Suppressor macrophage treated with lipopolysaccharide for 4 hours (primary cell): ENCODE data around the gene RBM39.
"Not testable (repeated sequence)": the region's sequence is repeated elsewhere in the genome, so short reads cannot be mapped to it uniquely, and the experiment has no call there.

Experiments
- DNase-seq: peaks from one replicate; pipeline ENCODE4 v3.0.0-alpha.2; 2020

Gene RBM39

DNA sequence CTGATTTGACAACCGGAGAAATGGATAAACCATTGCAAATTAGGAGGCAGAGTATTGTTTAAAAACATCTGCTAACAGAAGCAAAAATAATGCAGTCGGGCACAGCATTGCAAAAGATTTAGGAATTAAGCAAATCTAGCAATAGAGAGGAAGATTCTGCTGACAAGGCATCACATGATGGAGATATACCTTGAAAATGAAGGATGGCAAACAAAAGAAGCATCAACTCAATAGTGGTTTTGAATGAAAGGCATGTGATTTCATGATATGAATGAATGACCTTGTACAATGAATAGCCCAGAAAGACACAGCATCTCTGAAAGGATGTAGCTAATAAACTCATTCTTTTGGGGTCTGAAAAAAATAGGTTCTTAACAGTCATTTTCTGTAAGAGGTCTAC, 8.6 kb upstream of the RBM39 start:
- DNase-seq: no peak

DNA sequence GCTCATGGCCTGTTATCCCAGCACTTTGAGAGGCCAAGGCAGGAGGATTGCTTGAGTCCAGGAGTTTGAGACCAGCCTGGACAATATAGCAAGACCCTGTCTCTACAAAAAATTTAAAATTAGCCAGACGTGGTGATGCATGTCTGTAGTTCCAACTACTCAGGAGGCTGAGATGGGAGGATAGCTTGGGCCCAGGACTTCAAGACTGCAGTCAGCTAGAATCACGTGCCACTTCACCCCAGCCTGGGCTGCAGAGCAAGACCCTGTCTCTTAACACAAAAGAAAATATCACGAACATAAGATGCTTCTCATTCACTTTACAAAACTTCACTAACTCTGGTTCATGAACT, 2.4 kb upstream of the RBM39 start:
- not testable (repeated sequence) for DNase-seq

DNA sequence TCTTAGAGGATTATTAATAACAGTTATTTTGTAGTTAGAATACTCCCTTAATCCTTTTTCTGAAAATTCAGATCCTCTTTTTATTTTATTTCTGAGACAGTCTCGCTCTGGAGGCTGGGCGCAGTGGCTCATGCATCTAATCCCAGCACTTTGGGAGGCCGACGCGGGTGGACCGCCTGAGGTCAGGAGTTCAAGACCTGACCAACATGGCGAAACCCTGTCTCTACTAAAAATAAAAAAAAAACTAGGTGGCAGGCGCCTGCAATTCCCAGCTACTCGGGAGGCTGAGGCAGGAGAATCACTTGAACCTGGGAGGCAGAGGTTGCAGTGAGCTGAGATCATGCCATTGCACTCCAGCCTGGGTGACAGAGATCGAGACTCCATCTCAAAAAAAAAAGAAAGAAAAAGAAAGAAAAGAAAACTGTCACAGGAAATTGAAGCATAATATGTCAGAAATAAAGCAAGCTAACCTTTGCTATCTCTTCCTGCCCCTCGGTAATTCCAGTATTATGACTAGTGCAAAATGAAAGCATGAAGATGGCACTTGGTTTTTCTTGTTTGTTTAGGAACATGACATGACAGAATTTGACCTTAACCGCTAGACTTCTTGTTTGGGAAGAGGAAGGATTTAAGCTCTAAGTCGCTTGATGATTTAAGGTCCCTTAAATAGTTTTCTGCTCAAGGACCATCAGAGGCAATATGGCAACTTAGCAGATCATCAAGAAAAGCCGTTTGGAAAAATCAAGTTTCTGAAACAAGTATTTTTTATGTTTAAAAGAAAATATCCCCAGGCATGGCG, 1.8 kb upstream of the RBM39 start:
- DNase-seq: peak; percentile 82

DNA sequence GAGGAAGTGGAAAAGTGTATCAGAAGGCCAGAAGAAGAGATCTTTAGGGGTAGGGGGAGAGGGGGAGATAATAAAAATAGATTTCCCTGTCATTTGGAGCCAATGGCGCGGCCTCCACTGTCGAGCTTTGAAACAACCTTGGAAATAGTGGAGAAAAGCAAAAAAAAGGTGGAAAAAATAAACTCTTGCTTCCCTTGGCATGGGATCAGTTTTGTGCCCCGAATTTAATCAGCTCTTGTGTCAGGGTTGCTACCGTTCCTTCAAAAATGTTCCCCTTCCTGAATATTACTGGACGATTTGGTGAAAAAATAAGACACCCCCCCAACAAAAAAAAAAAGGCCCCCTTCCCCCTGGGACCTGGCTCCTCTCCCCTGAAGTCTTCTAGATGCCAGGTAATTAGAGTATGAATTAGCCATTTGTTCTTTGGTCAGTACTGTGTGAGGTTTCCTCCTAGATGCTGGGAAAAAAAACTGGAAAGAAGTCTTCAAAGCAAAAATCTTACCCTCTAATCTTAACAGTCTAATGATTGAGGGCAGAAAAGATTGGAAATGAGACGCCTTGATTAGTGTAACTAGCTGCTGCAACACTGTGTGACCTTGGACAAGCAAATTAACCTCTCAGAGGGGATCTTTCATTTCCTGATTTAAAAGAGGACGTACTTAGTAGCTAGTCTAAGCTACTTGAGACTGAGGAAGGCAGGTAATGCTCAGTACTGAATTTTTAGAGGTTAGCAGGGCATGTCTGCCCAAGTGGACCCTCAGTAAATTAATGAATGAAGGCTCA, 872 bp upstream of the RBM39 start:
- peak; percentile 70 for DNase-seq

DNA sequence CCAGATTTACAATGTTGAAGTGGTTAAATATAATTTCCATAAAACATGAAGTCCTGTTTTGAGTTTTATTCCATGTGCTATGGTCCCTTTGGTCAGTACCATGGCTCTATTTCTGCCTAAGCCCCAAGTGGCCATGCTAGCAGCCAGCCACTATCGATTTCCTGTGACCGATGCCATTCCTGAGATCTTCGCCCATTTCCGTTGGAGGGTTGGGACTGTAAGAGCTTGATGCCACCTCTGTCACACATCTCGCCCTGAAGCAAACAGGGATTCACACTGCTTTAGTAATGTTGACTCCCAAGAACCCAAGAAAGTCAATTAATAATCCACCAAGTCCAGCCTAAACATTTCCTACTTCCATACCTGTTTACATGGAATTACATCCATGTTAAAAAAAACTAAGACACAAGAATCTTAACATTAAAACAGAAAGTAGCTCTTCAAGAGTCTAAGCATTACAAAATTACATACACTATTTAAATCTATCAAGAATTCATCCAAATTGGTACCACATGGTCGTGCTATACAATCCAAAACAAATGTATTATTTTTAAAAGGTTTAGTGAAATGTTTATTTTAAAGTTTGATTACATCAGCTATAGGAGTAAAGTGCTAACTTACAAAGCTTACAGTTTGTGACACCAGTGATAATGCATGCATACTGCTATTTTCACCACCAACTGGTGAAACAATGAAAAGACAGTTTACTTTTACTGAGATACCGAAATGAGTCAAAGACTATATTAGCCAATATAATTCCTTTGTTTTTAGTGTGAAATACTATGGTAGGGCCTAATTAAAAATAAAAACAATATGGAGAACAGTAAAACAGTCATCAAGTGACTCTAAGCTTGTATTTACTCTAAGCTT, 2.5 kb downstream of the RBM39 start:
- DNase-seq: peak; percentile 59

DNA sequence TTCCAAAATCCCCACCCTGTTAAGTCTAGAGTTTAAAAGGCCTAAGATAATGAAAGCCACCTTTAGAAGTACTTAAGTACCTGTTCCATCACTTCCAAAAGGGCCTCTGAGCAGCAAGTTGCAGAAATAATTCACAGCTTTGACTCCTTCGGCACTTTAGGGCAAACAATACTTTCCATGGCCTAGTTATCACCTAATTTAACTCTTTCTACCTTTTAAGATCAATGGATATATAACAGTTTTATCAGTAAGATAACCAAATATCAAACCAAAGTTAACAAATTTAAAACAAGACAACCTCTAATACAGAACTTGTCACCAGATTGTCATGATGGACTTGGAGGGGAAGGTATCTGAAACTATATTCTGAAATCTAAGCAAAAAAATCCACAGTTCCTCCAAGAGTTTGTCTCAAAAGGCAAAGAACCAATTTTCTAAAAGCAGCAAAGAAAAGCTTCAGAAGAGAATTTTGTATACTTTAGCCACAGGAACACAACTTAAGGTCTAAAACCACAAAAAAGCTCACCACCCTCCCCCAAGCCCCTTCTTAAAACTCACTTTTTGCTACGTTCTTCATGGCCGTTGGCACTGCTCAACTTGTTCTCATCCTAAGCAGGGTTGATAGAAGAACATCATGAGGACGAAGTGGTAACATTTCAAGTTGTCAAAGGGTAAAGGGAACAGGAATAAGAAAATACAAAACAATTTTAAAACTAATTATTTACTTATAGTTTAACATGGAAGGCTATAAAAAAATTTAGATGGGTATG, 3.5 kb downstream of the RBM39 start:
- DNase-seq: no peak

DNA sequence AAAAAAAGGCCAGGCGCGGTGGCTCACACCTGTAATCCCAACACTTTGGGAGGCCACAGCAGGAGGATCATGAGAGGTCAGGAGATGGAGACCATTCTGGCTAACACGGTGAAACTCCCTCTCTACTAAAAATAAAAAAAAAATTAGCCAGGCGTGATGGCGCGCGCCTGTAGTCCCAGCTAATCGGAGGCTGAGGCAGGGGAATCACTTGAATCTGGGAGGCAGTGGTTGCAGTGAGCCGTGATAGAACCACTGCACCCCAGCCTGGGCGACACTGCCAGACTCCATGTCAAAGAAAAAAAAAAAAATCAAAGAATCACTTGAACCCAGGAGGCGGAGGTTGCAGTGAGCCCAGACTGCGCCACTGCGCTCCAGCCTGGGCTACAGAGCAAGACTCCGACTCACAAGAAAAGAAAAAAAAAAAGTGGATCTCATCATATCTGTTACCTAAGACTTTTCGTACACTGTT, 4.2 kb downstream of the RBM39 start:
- DNase-seq: no peak

DNA sequence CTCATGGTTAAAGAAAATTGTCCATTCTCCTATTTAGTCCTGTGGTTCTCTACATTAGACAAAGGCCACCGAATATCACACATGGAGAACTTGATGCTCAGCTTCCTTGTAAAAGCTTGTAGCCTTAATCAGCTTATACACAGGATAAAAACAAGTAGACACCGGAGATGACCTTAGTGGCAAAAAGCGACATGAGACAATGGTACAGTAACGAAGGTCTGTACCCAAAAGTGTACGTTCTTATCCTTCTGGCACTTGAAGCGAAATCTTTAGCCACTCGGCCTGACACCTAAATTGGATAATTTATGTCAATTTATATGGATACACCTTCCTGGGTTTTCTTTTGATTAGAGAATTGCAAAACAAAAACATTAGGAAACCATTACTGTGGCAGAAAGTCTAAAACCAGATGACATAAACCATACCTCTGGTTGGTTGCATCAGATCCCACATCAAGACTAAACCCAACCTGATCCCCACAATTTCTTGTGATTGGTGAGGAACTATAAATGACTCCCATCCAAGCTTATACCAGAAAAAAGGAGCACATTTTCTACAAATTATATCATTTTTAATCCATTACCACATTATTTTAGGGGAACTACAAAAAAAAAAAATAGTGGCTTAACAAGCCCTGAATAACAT, 6.1 kb downstream of the RBM39 start:
- DNase-seq: no peak

DNA sequence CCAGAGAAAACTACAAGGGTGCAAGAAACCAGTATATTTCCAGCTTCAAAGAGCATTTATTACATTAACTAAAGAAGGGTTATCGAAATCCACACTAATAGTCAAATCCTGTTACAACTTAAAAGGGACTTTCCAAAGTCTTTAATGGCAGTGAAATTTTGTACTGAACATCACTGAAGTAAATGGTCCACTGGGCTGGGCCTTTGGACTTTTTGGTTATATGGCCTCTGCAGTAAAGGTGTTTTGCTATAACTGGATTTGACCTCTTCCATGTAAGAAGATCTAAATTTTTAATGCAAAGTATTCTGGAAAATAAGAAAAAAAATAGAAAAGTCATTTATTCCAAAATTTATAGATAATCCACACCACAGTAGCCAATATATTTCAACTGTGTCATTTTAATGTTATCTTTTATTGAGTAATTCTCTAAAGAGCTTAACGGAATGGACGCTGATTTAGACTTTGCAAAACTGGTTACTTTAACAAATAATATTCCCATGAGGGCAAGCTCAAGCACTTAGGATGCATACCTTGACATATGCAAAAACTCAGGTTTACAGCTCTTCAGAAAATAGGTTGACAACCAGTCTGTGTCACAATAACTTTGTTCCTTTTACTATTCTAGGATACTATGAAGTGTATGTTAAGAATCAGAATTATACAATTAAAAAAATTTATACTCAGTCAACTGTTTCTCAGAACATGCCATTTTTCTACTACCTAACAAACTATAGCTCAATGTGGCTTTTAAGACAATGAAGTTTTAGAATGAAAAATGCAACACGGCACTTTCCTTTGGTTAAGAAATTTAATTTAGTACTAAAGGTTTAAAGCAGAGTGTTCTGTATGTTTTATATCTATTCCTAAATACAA, 7.0 kb downstream of the RBM39 start:
- DNase-seq: no peak

DNA sequence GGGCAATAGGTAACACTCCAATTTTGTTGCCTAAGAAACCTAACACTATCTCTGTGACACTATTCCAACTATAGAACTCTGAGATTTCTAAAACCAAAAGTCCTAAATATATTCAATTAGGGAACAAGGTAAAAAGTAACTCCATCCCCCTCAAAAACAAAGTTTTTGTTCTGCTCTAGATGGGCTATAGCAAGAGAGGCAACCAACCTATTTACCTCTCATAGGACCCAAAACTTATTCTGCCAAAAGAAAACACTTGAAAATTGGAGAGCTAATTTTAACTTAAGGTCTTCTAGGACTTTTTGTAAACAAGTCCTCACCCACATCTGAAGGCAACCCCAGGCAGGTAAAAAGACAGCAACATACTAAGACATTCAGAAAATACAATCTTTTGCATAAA, 7.7 kb downstream of the RBM39 start:
- DNase-seq: no peak

DNA sequence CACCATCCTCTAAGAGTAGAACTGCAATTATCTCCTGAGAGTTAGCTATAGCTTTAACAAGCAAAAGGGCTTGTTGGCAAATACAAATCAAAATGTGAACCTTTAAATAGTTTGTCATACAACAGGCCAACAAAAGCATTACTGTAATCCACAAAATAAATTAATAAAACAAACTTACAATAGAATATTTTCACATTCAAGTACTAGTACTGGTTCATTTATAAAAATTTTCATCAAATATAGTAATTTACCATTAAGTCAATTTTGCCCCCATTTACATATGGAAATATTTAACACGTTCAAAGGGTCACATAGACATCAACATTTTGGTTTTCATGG, 9.4 kb downstream of the RBM39 start:
- DNase-seq: no peak

DNA sequence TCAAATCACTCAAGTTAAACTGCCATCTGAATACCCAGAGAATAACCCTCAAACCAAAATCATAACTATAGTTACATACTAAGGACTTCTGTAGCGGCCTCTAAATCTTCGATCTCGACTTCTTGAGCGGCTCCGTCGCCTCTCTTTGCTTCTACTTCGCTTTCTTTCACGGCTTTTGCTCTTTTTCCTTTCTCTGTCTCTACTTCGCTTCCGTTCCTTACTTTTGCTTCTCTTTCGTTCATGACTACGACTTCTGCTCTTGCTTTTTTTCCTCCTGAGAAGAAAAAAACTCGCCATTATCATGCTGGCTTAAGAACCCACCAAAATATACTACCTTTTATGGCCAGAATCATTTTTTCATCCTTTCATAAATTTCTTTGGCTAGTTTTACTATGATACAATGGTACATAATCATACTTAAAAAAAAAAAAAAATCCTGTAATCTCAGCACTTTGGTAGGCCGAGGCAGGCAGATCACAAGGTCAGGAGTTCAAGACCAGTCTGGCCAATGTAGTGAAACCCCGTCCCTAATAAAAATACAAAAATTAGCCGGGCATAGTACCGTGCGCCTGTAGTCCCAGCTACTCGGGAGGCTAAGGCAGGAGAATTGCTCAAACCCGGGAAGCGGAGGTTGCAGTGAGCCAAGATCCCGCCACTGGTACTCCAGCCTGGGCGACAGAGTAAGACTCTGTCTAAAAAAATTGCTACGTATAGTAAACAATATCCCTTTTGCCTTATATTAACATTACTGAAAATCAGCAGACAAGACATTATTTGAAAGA, 10.0 kb downstream of the RBM39 start:
- no peak for DNase-seq

DNA sequence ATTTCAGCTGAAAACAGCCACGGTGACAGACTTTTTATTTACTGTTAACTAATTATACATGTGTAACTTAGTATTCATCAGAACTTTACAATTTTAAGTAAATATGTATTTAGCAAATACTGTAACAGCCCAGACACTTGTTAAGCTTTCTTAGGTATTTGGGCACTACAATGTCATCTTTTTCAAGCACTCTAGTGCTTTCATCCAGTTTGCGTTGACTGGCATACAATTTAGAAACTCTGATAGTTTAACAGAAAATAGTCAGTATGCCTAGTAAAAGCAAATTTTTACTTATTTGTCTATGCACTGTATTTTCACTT, 10.6 kb downstream of the RBM39 start:
- DNase-seq: no peak

DNA sequence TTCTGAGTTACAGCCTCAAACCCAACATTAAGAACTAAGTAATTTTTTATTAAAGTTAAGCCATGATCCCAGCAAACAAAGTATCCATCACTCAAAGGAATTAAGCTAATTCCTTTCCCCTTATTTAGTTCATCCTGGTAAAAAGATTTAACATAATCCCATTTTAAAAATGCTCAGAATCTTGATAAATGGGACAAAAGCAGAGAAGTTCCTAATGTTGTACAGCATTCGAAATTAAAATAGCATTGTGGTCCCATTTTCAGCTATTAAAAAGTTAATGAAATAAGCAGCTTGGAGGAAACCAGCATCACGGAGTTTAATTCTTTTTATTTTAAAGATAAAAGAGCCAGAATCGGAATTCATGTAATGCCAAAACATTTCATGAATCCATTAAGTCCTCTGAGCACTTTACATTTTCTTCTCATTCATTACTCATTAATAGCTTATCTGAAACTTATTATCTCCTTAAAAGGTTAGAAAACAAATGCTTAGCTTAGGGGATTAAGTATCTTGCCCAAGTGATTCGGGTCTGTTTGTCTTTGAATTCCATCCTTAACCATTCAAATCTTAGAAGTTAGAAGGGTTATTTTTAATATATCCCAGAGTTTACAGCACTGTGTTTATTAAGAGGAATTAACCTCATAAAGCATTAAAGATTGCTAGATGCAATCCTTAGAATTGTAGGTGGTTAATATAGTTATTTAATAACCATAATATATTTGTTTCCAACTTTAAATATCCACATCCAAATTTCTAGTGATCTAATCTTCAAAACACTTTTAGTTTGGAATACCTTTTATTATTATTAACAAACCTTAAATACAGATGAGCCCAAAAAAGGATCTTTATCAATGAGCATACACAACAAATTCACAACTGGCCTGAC, 11.2 kb downstream of the RBM39 start:
- DNase-seq: no peak

DNA sequence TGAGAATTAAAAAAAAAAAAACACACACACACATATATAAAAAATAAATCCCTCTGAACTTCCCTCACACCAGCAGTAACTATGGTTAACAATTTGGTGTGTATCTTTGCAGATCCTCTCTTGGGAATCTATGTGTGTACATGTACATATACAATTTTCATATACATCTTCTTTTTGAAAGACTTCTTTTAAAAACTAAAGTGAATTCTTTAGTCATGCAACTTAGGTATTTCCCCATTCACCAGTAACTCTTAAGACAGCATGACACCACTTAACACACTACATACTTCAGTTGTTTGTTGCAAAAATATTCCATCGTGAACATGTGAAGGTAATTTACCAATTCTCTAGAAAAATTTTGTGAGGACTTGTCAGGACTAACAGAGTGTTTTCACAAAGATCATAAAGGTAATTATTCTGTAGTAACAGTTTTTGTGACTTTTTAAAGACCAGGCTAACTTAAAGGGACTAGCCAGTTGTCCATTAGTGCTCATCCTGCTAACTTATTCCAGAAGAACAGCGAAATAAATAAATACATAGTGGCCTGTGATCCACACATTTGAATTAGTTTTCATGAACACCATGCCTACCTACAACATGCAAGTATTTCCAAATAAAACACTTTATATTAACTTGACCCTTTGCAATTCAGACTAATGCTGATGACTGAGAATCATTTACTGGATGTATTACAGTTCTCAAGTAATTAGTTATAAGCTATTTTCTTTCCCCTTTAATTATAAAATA, 12.1 kb downstream of the RBM39 start:
- no peak for DNase-seq

DNA sequence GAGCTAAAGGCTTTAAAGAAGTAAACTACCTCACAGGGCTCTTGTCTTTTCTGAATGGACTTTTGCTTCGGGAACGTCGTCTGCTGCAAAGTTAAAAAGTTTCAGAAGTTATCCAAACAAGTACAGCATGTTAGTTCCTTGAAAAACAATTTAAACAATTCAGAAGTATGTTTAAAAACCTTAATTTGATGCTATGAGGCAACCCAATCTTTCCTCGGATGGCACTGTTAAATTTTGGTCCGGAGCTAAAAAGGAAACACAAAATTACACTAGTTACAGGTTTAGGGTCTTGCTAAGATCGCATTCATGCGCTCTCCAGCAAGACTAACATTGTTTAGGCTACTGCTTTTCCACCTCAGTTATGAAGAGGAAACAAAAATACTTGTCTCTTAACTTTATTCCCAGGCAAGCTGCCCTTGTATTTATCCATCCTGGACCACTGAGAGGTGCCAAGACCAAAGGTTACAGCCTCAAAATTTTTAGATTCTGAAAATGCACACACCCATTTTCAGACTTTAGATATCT, 12.7 kb downstream of the RBM39 start:
- DNase-seq: no peak

DNA sequence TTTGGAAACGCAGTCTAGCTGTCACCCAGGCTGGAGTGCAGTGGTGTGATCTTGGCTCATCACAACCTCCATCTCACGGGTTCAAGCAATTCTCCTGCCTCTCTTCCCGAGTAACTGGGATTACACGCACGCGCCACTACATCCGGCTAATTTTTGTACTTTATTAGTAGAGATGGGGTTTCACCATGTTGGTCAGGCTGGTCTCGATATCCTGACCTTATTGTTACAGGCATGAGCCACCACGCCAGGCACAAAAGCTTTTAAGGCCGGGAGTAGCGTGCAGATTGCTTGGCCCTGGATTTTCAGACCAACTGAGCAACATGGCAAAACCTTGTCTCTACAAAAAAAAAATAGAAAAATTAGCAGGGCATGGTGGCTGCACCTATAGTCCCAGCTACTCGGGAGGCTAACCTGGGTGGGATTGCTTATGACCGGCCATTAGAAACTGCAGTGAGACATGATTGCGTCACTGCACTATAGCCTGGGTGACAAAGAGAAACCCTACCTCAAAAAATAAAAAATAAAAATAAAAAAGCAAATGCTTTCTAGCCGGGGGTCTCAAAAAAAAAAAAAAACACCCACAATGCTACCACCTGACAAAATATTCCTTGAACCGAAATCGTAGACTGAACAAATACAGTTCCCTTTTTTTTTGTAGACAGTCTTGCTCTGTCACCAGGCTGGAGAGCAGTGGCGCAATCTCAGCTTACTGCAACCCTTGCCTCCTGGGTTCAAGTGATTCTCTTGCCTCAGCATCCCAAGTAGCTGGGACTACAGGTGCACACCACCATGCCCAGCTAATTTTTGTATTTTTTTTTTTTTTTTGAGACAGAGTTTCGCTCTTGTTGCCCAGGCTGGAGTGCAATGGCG, 15.0 kb downstream of the RBM39 start:
- peak; percentile 36 for DNase-seq
